ENCODE results near the gene GNAT1.
"Not testable (repeated sequence)": the region's sequence is repeated elsewhere in the genome, so short reads cannot be mapped to it uniquely, and the experiment has no call there.

Gene GNAT1

GRCh38 chr3:50243543-50243895, 52.1 kb downstream of the GNAT1 start:
- TF ChIP-seq, protein P1, sequence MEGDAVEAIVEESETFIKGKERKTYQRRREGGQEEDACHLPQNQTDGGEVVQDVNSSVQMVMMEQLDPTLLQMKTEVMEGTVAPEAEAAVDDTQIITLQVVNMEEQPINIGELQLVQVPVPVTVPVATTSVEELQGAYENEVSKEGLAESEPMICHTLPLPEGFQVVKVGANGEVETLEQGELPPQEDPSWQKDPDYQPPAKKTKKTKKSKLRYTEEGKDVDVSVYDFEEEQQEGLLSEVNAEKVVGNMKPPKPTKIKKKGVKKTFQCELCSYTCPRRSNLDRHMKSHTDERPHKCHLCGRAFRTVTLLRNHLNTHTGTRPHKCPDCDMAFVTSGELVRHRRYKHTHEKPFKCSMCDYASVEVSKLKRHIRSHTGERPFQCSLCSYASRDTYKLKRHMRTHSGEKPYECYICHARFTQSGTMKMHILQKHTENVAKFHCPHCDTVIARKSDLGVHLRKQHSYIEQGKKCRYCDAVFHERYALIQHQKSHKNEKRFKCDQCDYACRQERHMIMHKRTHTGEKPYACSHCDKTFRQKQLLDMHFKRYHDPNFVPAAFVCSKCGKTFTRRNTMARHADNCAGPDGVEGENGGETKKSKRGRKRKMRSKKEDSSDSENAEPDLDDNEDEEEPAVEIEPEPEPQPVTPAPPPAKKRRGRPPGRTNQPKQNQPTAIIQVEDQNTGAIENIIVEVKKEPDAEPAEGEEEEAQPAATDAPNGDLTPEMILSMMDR (IDR thresholded peaks at IDR 0.05; ENCODE audit: insufficient read depth, low read length, poor library complexity, severe bottlenecking) = no peak
- no peak for DNase-seq (ENCODE audit: extremely low read depth, insufficient read length)
- Histone ChIP-seq H3K4me3 (replicated peaks; ENCODE audit: low read depth, low read length) (no peak overlapping the region), H3K27me3 (replicated peaks; ENCODE audit: control insufficient read depth, insufficient read depth, low read length) (no peaks in the 10 kb centered on the region), H3K36me3 (ENCODE audit: control insufficient read depth, insufficient read depth, low read length) (peaks cover 19% of the 10 kb centered on the region)

DNA sequence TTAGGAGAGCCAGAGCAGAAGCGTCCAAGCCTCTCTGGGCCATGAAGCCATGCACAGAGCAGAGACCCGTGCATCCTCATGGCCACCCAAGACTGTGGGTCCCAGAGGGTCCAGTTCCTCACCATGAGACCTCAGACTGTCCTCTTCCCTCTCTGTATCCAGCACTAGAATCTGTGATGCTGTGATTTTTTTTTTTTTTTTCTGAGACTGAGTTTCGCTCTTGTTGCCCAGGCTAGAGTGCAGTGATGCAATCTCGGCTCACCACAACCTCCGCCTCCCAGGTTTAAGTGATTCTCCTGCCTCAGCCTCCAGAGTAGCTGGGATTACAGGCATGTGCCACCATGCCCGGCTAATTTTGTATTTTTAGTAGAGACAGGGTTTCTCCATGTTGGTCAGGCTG, 53.4 kb downstream of the GNAT1 start:
- not testable (repeated sequence) for H3K4me3 ChIP-seq (replicated peaks; ENCODE audit: low read depth, low read length); DNase-seq (ENCODE audit: extremely low read depth, insufficient read length); H3K27me3 ChIP-seq (replicated peaks; ENCODE audit: control insufficient read depth, insufficient read depth, low read length)
- peaks cover 22% of the 10 kb centered on the region for H3K36me3 ChIP-seq (ENCODE audit: control insufficient read depth, insufficient read depth, low read length)

DNA sequence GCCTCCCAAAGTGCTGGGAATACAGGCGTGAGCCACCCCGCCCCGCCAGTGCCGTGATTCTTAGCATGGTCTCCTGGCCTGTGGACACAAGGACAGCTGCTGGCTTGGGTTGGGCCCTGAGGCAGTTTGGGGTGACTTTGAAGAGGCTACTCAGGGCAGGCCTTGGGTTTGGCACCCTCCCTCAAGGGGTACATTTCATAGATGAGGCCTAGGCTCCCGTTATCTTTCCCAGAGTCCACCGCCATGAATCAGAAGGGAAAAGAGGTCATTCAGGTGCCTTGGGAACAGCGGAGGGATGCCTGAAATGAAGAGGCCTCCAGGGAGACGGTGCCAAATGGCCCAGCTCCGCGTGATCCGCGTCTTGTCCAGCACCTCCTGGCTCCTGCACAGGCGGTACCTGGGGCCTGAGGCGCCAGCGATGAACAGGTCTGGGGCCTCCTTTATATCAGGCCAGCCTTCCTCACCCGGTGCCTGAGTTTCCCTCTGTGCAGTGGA, 53.9 kb downstream of the GNAT1 start:
- Histone ChIP-seq H3K27me3 (replicated peaks; ENCODE audit: control insufficient read depth, insufficient read depth, low read length) (no peaks in the 10 kb centered on the region), H3K36me3 (ENCODE audit: control insufficient read depth, insufficient read depth, low read length) (peaks cover 24% of the 10 kb centered on the region), H3K4me3 (replicated peaks; ENCODE audit: low read depth, low read length) (peak overlapping the region; percentile 60)
- TF ChIP-seq, protein P1 (IDR thresholded peaks at IDR 0.05; ENCODE audit: insufficient read depth, low read length, poor library complexity, severe bottlenecking) = no peak
- no peak for DNase-seq (ENCODE audit: extremely low read depth, insufficient read length)

- Histone ChIP-seq H3K36me3 (ENCODE audit: control insufficient read depth, insufficient read depth, low read length) (peaks cover 26% of the 10 kb centered on the region), H3K4me3 (replicated peaks; ENCODE audit: low read depth, low read length) (peak overlapping the region; percentile 60), H3K27me3 (replicated peaks; ENCODE audit: control insufficient read depth, insufficient read depth, low read length) (no peaks in the 10 kb centered on the region)
- DNase-seq (ENCODE audit: extremely low read depth, insufficient read length) = peak; percentile 86
- TF ChIP-seq, protein P1 (IDR thresholded peaks at IDR 0.05; ENCODE audit: insufficient read depth, low read length, poor library complexity, severe bottlenecking) = peak; percentile 98
Measured at GRCh38 chr3:50245831-50246516, 54.6 kb downstream of the GNAT1 start.

DNA sequence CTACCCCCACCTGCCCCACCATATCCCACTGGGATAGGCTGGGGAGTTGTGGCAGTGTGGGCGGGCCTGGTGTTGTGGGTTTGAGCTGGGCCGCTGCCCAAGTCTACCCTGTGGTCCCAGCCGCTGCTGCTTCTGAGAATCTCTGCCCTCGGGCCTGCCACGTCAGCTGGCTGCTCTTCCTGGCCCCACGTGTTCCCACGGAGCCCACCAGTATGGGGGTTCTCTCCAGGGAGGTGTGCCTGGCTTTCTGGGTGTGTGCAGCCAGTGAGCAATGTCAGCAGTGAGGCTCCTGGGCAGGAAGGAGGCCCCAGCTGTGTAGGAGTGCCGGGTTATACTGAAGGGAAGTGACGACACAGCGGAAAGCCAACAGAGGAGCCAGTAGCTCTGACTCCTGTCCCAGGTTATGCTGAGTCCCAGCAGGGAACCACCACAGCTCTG, 55.1 kb downstream of the GNAT1 start:
- no peaks in the 10 kb centered on the region for H3K27me3 ChIP-seq (replicated peaks; ENCODE audit: control insufficient read depth, insufficient read depth, low read length)
- DNase-seq (ENCODE audit: extremely low read depth, insufficient read length) = no peak
- peak overlapping the region; percentile 60 for H3K4me3 ChIP-seq (replicated peaks; ENCODE audit: low read depth, low read length)
- TF ChIP-seq, protein P1 (IDR thresholded peaks at IDR 0.05; ENCODE audit: insufficient read depth, low read length, poor library complexity, severe bottlenecking) = no peak
- H3K36me3 ChIP-seq (ENCODE audit: control insufficient read depth, insufficient read depth, low read length) = peaks cover 29% of the 10 kb centered on the region

Measured in GM06990 (cell line).